ENCODE measurements around the gene NTSR2.

NTSR2 gene

DNA sequence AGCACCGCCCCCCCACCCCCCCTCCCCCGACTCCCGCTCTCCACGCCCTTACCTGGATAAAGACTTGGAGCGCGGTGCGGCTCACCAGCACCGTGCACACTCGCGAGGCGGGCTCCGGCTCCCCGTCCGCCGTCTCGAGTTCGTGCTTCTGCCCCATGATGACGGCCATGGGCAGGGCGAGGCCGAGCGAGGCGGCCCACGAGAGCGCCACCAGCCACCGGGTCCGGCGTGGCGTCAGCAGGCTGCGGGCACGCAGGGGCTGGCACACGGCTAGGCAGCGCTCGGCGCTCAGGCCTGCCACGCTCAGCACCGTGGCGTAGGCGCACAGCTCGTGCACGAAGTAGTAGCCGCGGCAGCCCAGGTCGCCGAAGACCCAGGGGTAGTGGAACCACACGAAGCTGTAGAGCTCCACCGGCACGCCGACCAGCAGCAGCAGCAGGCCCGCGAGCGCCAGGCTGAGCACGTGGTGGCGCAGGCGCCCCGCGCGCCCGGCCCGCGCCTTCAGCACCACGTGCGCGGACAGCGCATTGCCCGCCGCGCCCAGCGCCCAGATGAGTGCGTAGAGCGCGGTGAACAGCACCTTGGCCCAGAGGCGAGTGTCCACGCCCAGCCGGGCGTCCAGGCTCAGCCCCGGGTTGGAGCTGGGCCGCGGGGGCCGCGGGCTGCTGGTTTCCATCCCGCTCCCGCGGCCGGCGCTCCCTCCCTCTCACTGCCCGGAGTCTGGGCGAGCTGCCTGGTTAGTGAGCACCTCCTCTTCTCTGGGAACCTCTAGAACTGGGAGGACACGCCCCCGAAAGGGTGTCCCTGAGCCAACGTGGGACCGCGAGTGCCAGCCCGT is at the start of gene NTSR2:
Gene NTSR2, minus strand, starts transcription at position 742 of the 838 bp plus-strand sequence. Its CDS starts 66 bp downstream, at position 676.
- H3K27me3 ChIP-seq, result peaks cover 0 to 62% of the 10 kb centered on the region in 2 donors
- intact Hi-C loops (cut with DNase I; ENCODE audit: low total_unique reads), result no loop called here
- H3K9me3 ChIP-seq, result no peaks in the 10 kb centered on the region
- H3K4me3 ChIP-seq, result no peak within 1 kb of the TSS
- no peaks in the 10 kb centered on the region for H3K36me3 ChIP-seq
- TF ChIP-seq, protein P1, sequence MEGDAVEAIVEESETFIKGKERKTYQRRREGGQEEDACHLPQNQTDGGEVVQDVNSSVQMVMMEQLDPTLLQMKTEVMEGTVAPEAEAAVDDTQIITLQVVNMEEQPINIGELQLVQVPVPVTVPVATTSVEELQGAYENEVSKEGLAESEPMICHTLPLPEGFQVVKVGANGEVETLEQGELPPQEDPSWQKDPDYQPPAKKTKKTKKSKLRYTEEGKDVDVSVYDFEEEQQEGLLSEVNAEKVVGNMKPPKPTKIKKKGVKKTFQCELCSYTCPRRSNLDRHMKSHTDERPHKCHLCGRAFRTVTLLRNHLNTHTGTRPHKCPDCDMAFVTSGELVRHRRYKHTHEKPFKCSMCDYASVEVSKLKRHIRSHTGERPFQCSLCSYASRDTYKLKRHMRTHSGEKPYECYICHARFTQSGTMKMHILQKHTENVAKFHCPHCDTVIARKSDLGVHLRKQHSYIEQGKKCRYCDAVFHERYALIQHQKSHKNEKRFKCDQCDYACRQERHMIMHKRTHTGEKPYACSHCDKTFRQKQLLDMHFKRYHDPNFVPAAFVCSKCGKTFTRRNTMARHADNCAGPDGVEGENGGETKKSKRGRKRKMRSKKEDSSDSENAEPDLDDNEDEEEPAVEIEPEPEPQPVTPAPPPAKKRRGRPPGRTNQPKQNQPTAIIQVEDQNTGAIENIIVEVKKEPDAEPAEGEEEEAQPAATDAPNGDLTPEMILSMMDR (IDR thresholded peaks at IDR 0.05), result no peak
- H3K4me1 ChIP-seq, result peaks cover 0 to 9% (median 6%) of the 10 kb centered on the region in 4 donors
- no peak for DNase-seq
- no peak within 1 kb of the TSS for H3K27ac ChIP-seq

DNA sequence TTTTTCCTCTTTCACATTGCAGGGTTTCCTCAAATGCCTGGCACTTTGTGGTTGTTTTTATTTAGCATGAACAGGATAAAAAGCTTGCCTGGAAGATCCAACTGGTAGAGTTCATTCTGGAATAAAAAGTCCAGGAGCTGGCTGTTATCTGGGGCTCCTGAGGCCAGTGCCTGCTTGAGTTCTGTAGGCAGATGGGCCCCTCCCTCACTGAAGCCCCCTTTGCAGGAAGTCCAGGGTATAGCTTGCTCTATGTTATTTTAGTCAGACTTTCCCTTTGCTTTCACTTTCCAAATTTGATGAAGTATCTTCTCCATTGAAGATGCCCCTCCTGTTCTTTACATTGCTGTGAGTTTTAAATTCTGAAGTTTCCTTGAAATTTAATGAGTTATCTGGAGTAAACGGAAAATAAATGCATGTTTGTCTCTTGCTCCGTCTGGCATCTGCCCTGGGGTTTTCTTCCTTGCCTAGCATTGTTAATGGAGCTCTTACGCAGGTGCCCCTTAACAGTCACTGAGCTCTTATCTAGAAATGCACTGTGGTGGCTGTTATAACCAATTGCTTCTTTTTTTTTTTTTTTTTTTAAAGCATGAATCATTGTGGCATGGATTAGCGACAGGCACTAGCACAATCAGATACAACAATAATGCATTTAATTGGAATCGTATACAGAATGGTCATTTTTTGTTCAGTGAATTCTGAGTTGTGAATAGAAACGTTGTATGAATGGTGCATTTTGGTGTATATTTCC is 49.4 kb upstream of the NTSR2 start:
- no peak for DNase-seq

GRCh38 chr2:11718606-11719005 is 48.6 kb upstream of the NTSR2 start:
- no peak overlapping the region for H3K4me3 ChIP-seq
- DNase-seq, result no peak
- no peaks in the 10 kb centered on the region for H3K36me3 ChIP-seq
- H3K27ac ChIP-seq, result no peak overlapping the region
- H3K9me3 ChIP-seq, result no peaks in the 10 kb centered on the region
- intact Hi-C loops (cut with DNase I; ENCODE audit: low total_unique reads), result no loop called here
- H3K4me1 ChIP-seq, result peaks cover 0 to 17% (median 10%) of the 10 kb centered on the region in 4 donors
- no peaks in the 10 kb centered on the region for H3K27me3 ChIP-seq
- TF ChIP-seq, protein P1 (IDR thresholded peaks at IDR 0.05), result no peak

More for the DNA sequence above, 49.4 kb upstream of the NTSR2 start:
- peaks cover 0 to 17% (median 10%) of the 10 kb centered on the region in 4 donors for H3K4me1 ChIP-seq
- no peaks in the 10 kb centered on the region for H3K36me3 ChIP-seq
- intact Hi-C loops (cut with DNase I; ENCODE audit: low total_unique reads), result no loop called here
- H3K4me3 ChIP-seq, result no peak overlapping the region
- no peaks in the 10 kb centered on the region for H3K9me3 ChIP-seq
- TF ChIP-seq, protein P1 (IDR thresholded peaks at IDR 0.05), result no peak
- no peak overlapping the region for H3K27ac ChIP-seq
- no peaks in the 10 kb centered on the region for H3K27me3 ChIP-seq

- intact Hi-C loops (cut with DNase I; ENCODE audit: low total_unique reads), result no loop called here
Observed at GRCh38 chr2:11717623-11718022, 47.6 kb upstream of the NTSR2 start.

GRCh38 chr2:11716689-11717321 is 46.8 kb upstream of the NTSR2 start:
- Histone ChIP-seq H3K27me3 (no peaks in the 10 kb centered on the region), H3K27ac (peak overlapping the region; percentile 25 to 50), H3K4me1 (peaks cover 0 to 24% (median 13%) of the 10 kb centered on the region in 4 donors), H3K36me3 (no peaks in the 10 kb centered on the region), H3K4me3 (no peak overlapping the region), H3K9me3 (no peaks in the 10 kb centered on the region)
- intact Hi-C loops (cut with DNase I; ENCODE audit: low total_unique reads), result no loop called here
- DNase-seq, result peak in 1 of 2 donors; percentile 36
- TF ChIP-seq, protein P1 (IDR thresholded peaks at IDR 0.05), result no peak

More at GRCh38 chr2:11717623-11718022, 47.6 kb upstream of the NTSR2 start:
- Histone ChIP-seq H3K4me1 (peaks cover 0 to 17% (median 10%) of the 10 kb centered on the region in 4 donors), H3K27ac (no peak overlapping the region), H3K4me3 (no peak overlapping the region), H3K36me3 (no peaks in the 10 kb centered on the region), H3K9me3 (no peaks in the 10 kb centered on the region), H3K27me3 (no peaks in the 10 kb centered on the region)
- no peak for DNase-seq
- TF ChIP-seq, protein P1 (IDR thresholded peaks at IDR 0.05), result no peak

All from tibial artery (tissue), 4 donors.